SKM-1 treated with dmso at 0.1 percent for 144 hours (cell line): ENCODE data around the gene MORC1.
"Not testable (repeated sequence)": the region's sequence is repeated elsewhere in the genome, so short reads cannot be mapped to it uniquely, and the experiment has no call there.

Experiments
- DNase-seq: peaks from one replicate; lab custom pipeline; 2025; ENCODE audit not compliant: unreplicated experiment; lab: John Stamatoyannopoulos, UW

MORC1 gene

GRCh38 chr3:109117939-109118338, at the start of gene MORC1:
Gene MORC1, minus strand, starts transcription at chr3:109118134. Its CDS starts 75 bp downstream, at chr3:109118059.
- no peak for DNase-seq

- DNase-seq, result no peak
Measured at GRCh38 chr3:109165905-109166304, 48.0 kb upstream of the MORC1 start.

GRCh38 chr3:109161487-109162123, 43.7 kb upstream of the MORC1 start:
- no peak for DNase-seq

GRCh38 chr3:109155828-109156227, 37.9 kb upstream of the MORC1 start:
- DNase-seq, result no peak

- no peak for DNase-seq
Measured at GRCh38 chr3:109154979-109155378, 37.0 kb upstream of the MORC1 start.

- no peak for DNase-seq
Measured at GRCh38 chr3:109152320-109152719, 34.4 kb upstream of the MORC1 start.

- DNase-seq, result no peak
Measured at GRCh38 chr3:109149078-109149477, 31.1 kb upstream of the MORC1 start.

GRCh38 chr3:109143646-109144045, 25.7 kb upstream of the MORC1 start:
- no peak for DNase-seq

- no peak for DNase-seq
Measured at GRCh38 chr3:109140318-109140717, 22.4 kb upstream of the MORC1 start.

GRCh38 chr3:109137761-109138160, 19.8 kb upstream of the MORC1 start:
- DNase-seq, result no peak

- no peak for DNase-seq
Measured at GRCh38 chr3:109136523-109136922, 18.6 kb upstream of the MORC1 start, which contains the start of gene C3orf85. Gene C3orf85, plus strand, starts transcription at chr3:109136719. Its CDS starts 129 bp downstream, at chr3:109136848.

GRCh38 chr3:109133474-109133816, 15.5 kb upstream of the MORC1 start:
- not testable (repeated sequence) for DNase-seq

- DNase-seq, result no peak
Measured at GRCh38 chr3:109132801-109133473, 15.0 kb upstream of the MORC1 start.

- no peak for DNase-seq
Measured at GRCh38 chr3:109131276-109131675, 13.3 kb upstream of the MORC1 start.

GRCh38 chr3:109127553-109127952, 9.6 kb upstream of the MORC1 start:
- no peak for DNase-seq

- no peak for DNase-seq
Measured at GRCh38 chr3:109125902-109126301, 8.0 kb upstream of the MORC1 start.

- no peak for DNase-seq
Measured at GRCh38 chr3:109122690-109123089, 4.8 kb upstream of the MORC1 start.

- no peak for DNase-seq
Measured at GRCh38 chr3:109118584-109118983, 650 bp upstream of the MORC1 start.

- DNase-seq, result no peak
Measured at GRCh38 chr3:109116031-109116430, 1.9 kb downstream of the MORC1 start.

GRCh38 chr3:109115451-109115850, 2.5 kb downstream of the MORC1 start:
- DNase-seq, result no peak

GRCh38 chr3:109114746-109115145, 3.2 kb downstream of the MORC1 start:
- no peak for DNase-seq

GRCh38 chr3:109112946-109113760, 4.8 kb downstream of the MORC1 start:
- no peak for DNase-seq
